Right ventricle myocardium superior (tissue), 1 donor: ENCODE measurements around the gene TCEAL9. TPM values are rescaled to one million over a fixed set of nuclear protein-coding genes. Genes with fewer than 3 reads are reported as not detected.
"Not testable (repeated sequence)": the region's sequence is repeated elsewhere in the genome, so short reads cannot be mapped to it uniquely, and the experiment has no call there.

ENCODE experiments used
- ATAC-seq: fragments of 200-7000 bp; cut with Tn5 transposase; one replicate; pipeline ENCODE4 v1.9.1; 2020; ENCODE audit warnings: mild to moderate bottlenecking; ENCODE audit not compliant: poor library complexity
- DNase-seq: peaks from one replicate; pipeline ENCODE4 v3.0.0-alpha.2; 2020
- intact Hi-C: fragments of 100-400 bp; cut with DNase I; formaldehyde crosslinking; loops from one replicate; pipeline ENCODE4 v1.11.2; 2022
- total RNA-seq: library from RNA; stranded (reverse); fragmentation: NEBNext Ultra II Directional; extraction: Animal tissue kit (Norgen Biotek cat#: 25700); gene quantifications from one replicate; pipeline ENCODE4 v1.2.1, GENCODE V29; 2021
- donor health status: DM: no; HTN: yes; CAD: no; lungs with severe emphysema.

Gene TCEAL9
- total RNA-seq, 1 donor from 2014 or later = 16.2 TPM

GRCh38 chrX:103367502-103367901 lies 11.2 kb downstream of the TCEAL9 start:
- intact Hi-C loops = no loop called here
- ATAC-seq (no peak), DNase-seq (no peak)

- intact Hi-C loops = no loop called here
- ATAC-seq = no peak
- no peak for DNase-seq
Observed at GRCh38 chrX:103369479-103369878, 13.2 kb downstream of the TCEAL9 start.

GRCh38 chrX:103372886-103373285 lies 16.6 kb downstream of the TCEAL9 start:
- intact Hi-C loops = no loop called here

GRCh38 chrX:103373581-103373980 lies 17.3 kb downstream of the TCEAL9 start:
- intact Hi-C loops = no loop called here
- DNase-seq = no peak
- no peak for ATAC-seq

More at GRCh38 chrX:103372886-103373285, 16.6 kb downstream of the TCEAL9 start:
- no peak for ATAC-seq
- no peak for DNase-seq

GRCh38 chrX:103376118-103376978 lies 20.0 kb downstream of the TCEAL9 start, which contains the start of gene BEX3:
Gene BEX3, plus strand, starts transcription at chrX:103376538. Its CDS starts 984 bp downstream, at chrX:103377522.
- ATAC-seq (peak; percentile 94), DNase-seq (peak; percentile 68)
- intact Hi-C loops = no loop called here

- ATAC-seq (peak; percentile 77), DNase-seq (no peak)
- intact Hi-C loops = no loop called here
Observed at GRCh38 chrX:103376979-103377324, 20.6 kb downstream of the TCEAL9 start.

GRCh38 chrX:103378990-103379389 lies 22.7 kb downstream of the TCEAL9 start:
- intact Hi-C loops = no loop called here
- DNase-seq (no peak), ATAC-seq (no peak)

GRCh38 chrX:103382877-103383276 lies 26.6 kb downstream of the TCEAL9 start:
- DNase-seq = no peak
- no peak for ATAC-seq
- intact Hi-C loops = no loop called here

GRCh38 chrX:103384672-103385071 lies 28.4 kb downstream of the TCEAL9 start:
- no peak for DNase-seq
- ATAC-seq = no peak
- intact Hi-C loops = no loop called here

GRCh38 chrX:103385283-103385830 lies 29.1 kb downstream of the TCEAL9 start:
- intact Hi-C loops, DNase-seq, ATAC-seq: not testable (repeated sequence)

- intact Hi-C loops = no loop called here
- DNase-seq = no peak
- no peak for ATAC-seq
Observed at GRCh38 chrX:103386332-103386731, 30.0 kb downstream of the TCEAL9 start.

- no peak for ATAC-seq
- intact Hi-C loops = no loop called here
- no peak for DNase-seq
Observed at GRCh38 chrX:103393487-103393886, 37.2 kb downstream of the TCEAL9 start.

GRCh38 chrX:103396186-103396585 lies 39.9 kb downstream of the TCEAL9 start:
- no peak for ATAC-seq
- no peak for DNase-seq
- intact Hi-C loops = no loop called here

- intact Hi-C loops = no loop called here
- ATAC-seq (no peak), DNase-seq (no peak)
Observed at GRCh38 chrX:103396660-103397059, 40.4 kb downstream of the TCEAL9 start.

GRCh38 chrX:103397707-103398106 lies 41.4 kb downstream of the TCEAL9 start:
- DNase-seq = no peak
- intact Hi-C loops = no loop called here
- no peak for ATAC-seq

- DNase-seq = no peak
- no peak for ATAC-seq
- intact Hi-C loops = no loop called here
Observed at GRCh38 chrX:103398421-103398864, 42.1 kb downstream of the TCEAL9 start.

- ATAC-seq (no peak), DNase-seq (no peak)
- intact Hi-C loops = no loop called here
Observed at GRCh38 chrX:103399744-103400143, 43.4 kb downstream of the TCEAL9 start.

- DNase-seq (no peak), ATAC-seq (no peak)
- intact Hi-C loops = no loop called here
Observed at GRCh38 chrX:103400931-103401330, 44.6 kb downstream of the TCEAL9 start.

- DNase-seq (peak; percentile 50), ATAC-seq (peak; percentile 74)
- intact Hi-C loops = no loop called here
Observed at GRCh38 chrX:103404231-103405008, 48.1 kb downstream of the TCEAL9 start.

GRCh38 chrX:103405009-103405333 lies 48.7 kb downstream of the TCEAL9 start:
- intact Hi-C loops = no loop called here
- DNase-seq = no peak
- ATAC-seq = no peak
